OCI-LY7 (cell line): ENCODE results near the gene COL4A1. TPM values are rescaled to one million over a fixed set of nuclear protein-coding genes. Genes with fewer than 3 reads are reported as not detected.

Source experiments
- BruUV-seq: library from RNA; stranded (reverse); fragments of 400-500 nt; replicated peaks from 2 replicates; lab custom pipeline; 2021; lab: Mats Ljungman, UMichigan
- CTCF ChIA-PET: fragments of 300-600 bp; sonication (Branson Sonifier 250); formaldehyde crosslinking; loops from one replicate; lab custom pipeline; 2022; ENCODE audit warnings: antibody characterized with exemption; ENCODE audit not compliant: unreplicated experiment; lab: Charles Lee
- POLR2A ChIA-PET: fragments of 300-600 bp; sonication (Branson Sonifier 250); formaldehyde crosslinking; loops from one replicate; lab custom pipeline; 2022; ENCODE audit warnings: antibody characterized with exemption; lab: Charles Lee
- DNase-seq: peaks from one replicate; pipeline ENCODE4 v3.0.0-alpha.2; 2015; ENCODE audit warnings: low spot score
- H2AFZ ChIP-seq: fragments of 200-600 bp; sonication (generic), shearing (Covaris generic); 2 replicates; pipeline ENCODE4 v1.6.1; 2014; ENCODE audit warnings: mild to moderate bottlenecking, antibody characterized with exemption, low read length, moderate library complexity
- H3K27ac ChIP-seq: fragments of 200-600 bp; sonication (generic); 2 replicates; pipeline ENCODE4 v1.5.1; 2014; ENCODE audit warnings: mixed run types, low read depth, mild to moderate bottlenecking, moderate library complexity, low read length, inconsistent platforms; ENCODE audit not compliant: poor library complexity, severe bottlenecking
- H3K36me3 ChIP-seq: fragments of 200-600 bp; sonication (generic); 2 replicates; pipeline ENCODE4 v1.6.1; 2014; ENCODE audit warnings: mild to moderate bottlenecking, antibody characterized with exemption, low read length, moderate library complexity, mixed read lengths; ENCODE audit not compliant: insufficient read depth
- H3K4me1 ChIP-seq: fragments of 200-600 bp; sonication (generic); 2 replicates; pipeline ENCODE4 v1.5.1; 2014; ENCODE audit warnings: mild to moderate bottlenecking, low read length; ENCODE audit not compliant: insufficient read depth, poor library complexity, severe bottlenecking
- H3K4me2 ChIP-seq: fragments of 200-600 bp; sonication (generic); 2 replicates; pipeline ENCODE4 v1.6.1; 2014; ENCODE audit warnings: mild to moderate bottlenecking, low read length
- H3K4me3 ChIP-seq: fragments of 200-600 bp; sonication (generic); 2 replicates; pipeline ENCODE4 v1.5.1; 2014; ENCODE audit warnings: mild to moderate bottlenecking, low read depth, low read length; ENCODE audit not compliant: poor library complexity, severe bottlenecking
- H3K79me2 ChIP-seq: fragments of 200-600 bp; sonication (generic); 2 replicates; pipeline ENCODE4 v1.6.1; 2016; ENCODE audit warnings: low read depth, mild to moderate bottlenecking, low read length, moderate library complexity, mixed read lengths; ENCODE audit not compliant: insufficient read depth
- H3K9me2 ChIP-seq: fragments of 200-600 bp; sonication (generic); 2 replicates; pipeline ENCODE4 v1.6.1; 2016; ENCODE audit warnings: mild to moderate bottlenecking, low read length, mixed read lengths; ENCODE audit not compliant: insufficient read depth
- H3K9me3 ChIP-seq: fragments of 200-600 bp; sonication (generic); 2 replicates; pipeline ENCODE4 v1.6.1; 2014; ENCODE audit warnings: mild to moderate bottlenecking, mixed run types, low read length, mixed read lengths
- H4K20me1 ChIP-seq: fragments of 200-600 bp; sonication (generic); 2 replicates; pipeline ENCODE4 v1.6.1; 2014; ENCODE audit warnings: mild to moderate bottlenecking, antibody characterized with exemption, low read length, moderate library complexity, mixed read lengths; ENCODE audit not compliant: insufficient read depth
- EZH2phosphoT487 ChIP-seq: fragments of 200-600 bp; sonication (generic); IDR thresholded peaks from 2 replicates; pipeline ENCODE4 v1.6.1; 2018; ENCODE audit warnings: low read depth, borderline replicate concordance, mild to moderate bottlenecking, mixed run types, antibody characterized with exemption, low read length, moderate library complexity, mixed read lengths
- intact Hi-C: fragments of 100-400 bp; cut with micrococcal nuclease; formaldehyde crosslinking; loops from one replicate; pipeline ENCODE4 v1.10.0; 2022; ENCODE audit not compliant: unreplicated experiment
- total RNA-seq, 2 experiments: library from RNA; depleted of rRNA in 1 of 2; stranded (reverse); fragments of >200 nt in 1 of 2; shearing (Covaris generic) in 1 of 2; gene quantifications; 2 replicates each; pipeline ENCODE4 v1.2.3, GENCODE V29; 2014 to 2022
- TF ChIP-seq, protein P1 (sequence below): fragments of 200-600 bp; sonication (generic); conservative IDR thresholded peaks from 2 replicates; pipeline ENCODE4 v1.5.1; 2014; ENCODE audit warnings: mild to moderate bottlenecking, antibody characterized with exemption, low read length, moderate library complexity, mixed read lengths

The COL4A1 gene
- total RNA-seq, 2 experiments from 2014 or later: 0.06 TPM; not detected in 1

DNA sequence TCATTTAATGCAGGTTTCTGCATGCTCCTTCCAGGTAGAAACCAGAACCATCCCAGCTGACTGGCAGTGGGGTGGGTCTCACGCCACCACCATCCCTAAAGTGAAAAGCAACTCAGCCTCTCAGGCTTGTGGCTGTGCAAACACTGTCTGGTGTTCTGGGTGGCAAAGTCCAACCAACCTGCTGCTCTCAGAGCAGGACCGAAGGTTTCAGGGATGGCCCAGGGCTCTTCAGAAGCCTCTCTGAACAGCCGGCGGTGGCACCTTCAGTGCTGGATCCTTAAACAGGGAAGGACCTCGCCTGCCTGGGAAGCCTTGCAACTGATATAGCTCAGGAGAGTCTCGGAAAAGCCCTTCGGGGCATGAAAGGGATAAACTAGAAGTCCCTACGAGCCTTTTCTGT is 100.8 kb downstream of the COL4A1 start:
- Histone ChIP-seq H3K4me2 (no peak overlapping the region), H4K20me1 (no peaks in the 10 kb centered on the region), H3K4me1 (no peaks in the 10 kb centered on the region), H3K36me3 (no peaks in the 10 kb centered on the region), H3K79me2 (no peaks in the 10 kb centered on the region), H2AFZ (no peak overlapping the region), H3K4me3 (no peak overlapping the region), H3K9me2 (no peaks in the 10 kb centered on the region), H3K9me3 (no peaks in the 10 kb centered on the region), H3K27ac (no peak overlapping the region)
- CTCF ChIA-PET: no interaction called here
- POLR2A ChIA-PET: interaction anchor here (0.6 kb wide), 1 partner anchor 40 kb away, joined by 3 read pairs; no protein-coding TSS in a partner anchor
- no peak for TF ChIP-seq EZH2phosphoT487
- TF ChIP-seq, protein P1, sequence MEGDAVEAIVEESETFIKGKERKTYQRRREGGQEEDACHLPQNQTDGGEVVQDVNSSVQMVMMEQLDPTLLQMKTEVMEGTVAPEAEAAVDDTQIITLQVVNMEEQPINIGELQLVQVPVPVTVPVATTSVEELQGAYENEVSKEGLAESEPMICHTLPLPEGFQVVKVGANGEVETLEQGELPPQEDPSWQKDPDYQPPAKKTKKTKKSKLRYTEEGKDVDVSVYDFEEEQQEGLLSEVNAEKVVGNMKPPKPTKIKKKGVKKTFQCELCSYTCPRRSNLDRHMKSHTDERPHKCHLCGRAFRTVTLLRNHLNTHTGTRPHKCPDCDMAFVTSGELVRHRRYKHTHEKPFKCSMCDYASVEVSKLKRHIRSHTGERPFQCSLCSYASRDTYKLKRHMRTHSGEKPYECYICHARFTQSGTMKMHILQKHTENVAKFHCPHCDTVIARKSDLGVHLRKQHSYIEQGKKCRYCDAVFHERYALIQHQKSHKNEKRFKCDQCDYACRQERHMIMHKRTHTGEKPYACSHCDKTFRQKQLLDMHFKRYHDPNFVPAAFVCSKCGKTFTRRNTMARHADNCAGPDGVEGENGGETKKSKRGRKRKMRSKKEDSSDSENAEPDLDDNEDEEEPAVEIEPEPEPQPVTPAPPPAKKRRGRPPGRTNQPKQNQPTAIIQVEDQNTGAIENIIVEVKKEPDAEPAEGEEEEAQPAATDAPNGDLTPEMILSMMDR: no peak
- no peak for DNase-seq
- BruUV-seq: no TSS peak
- intact Hi-C loops: no loop called here

DNA sequence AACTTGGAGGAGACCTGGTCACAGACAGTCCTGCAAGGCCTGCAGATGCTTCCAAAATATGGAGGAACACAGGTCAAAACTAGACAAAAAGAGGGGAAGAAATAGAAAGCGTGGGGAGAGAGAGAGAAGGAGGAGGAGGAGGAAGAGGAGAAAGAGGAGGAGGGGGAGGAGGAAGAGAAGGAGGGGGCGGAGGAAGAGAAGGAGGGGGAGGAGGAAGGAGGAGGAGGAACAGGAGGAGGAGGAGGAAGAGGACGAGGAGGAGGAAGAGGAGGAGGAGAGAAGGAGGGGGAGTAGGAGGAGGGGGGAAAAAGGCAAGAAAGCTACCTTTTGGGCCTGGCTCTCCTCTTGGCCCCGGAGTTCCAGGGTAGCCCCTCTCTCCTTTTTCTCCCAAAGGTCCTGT is 105.8 kb downstream of the COL4A1 start:
- no peak overlapping the region for H3K4me2 ChIP-seq
- H4K20me1 ChIP-seq: no peaks in the 10 kb centered on the region
- ChIA-PET CTCF (no interaction called here), POLR2A (no interaction called here)
- TF ChIP-seq, protein P1: no peak
- TF ChIP-seq EZH2phosphoT487: no peak
- H3K36me3 ChIP-seq: no peaks in the 10 kb centered on the region
- no peak for DNase-seq
- H3K4me1 ChIP-seq: no peaks in the 10 kb centered on the region
- no peak overlapping the region for H3K4me3 ChIP-seq
- BruUV-seq: no TSS peak
- intact Hi-C loops: no loop called here
- H3K9me3 ChIP-seq: no peaks in the 10 kb centered on the region
- no peak overlapping the region for H3K27ac ChIP-seq
- no peaks in the 10 kb centered on the region for H3K79me2 ChIP-seq
- H2AFZ ChIP-seq: no peak overlapping the region
- H3K9me2 ChIP-seq: no peaks in the 10 kb centered on the region

DNA sequence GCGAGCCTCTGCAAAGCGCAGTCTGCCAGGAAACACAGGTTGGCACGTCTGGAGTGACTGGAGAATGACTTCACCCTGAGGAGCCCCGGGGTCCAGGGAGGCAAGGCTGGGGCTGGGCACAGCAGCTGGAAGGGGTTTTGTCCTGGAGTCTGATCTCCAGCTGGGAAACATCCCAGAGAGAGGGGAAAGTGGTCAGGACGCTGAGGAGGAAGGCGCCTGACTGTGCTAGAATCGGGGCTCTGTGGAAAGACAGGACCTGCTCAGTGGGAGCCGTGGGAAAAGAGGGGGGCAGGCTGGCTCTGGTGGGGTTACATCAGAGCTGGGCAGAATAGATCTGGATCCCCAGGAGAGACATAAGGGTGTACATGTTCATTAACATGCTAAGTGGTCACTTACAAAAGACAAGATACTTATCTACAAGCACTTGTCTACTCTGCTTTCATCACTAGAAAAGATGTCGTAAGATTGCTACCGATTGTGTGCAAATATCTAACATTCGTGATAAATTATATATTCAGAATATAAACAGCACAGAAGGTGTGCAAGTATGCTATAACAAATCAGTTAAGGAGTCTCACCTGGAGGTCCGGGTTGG is 106.6 kb downstream of the COL4A1 start:
- intact Hi-C loops: no loop called here
- Histone ChIP-seq H3K36me3 (no peaks in the 10 kb centered on the region), H3K9me3 (no peaks in the 10 kb centered on the region), H3K4me3 (no peak overlapping the region), H4K20me1 (no peaks in the 10 kb centered on the region), H3K9me2 (no peaks in the 10 kb centered on the region), H3K4me1 (no peaks in the 10 kb centered on the region), H3K27ac (no peak overlapping the region), H3K79me2 (no peaks in the 10 kb centered on the region), H3K4me2 (no peak overlapping the region), H2AFZ (no peak overlapping the region)
- no peak for TF ChIP-seq EZH2phosphoT487
- TF ChIP-seq, protein P1: no peak
- CTCF ChIA-PET: no interaction called here
- no TSS peak for BruUV-seq
- no peak for DNase-seq
- POLR2A ChIA-PET: no interaction called here
